WERI-Rb-1 (cell line): Measurements from ENCODE around the gene CALN1.
"Not testable (repeated sequence)": the region's sequence is repeated elsewhere in the genome, so short reads cannot be mapped to it uniquely, and the experiment has no call there.

Experiments
- DNase-seq: peaks from one replicate; pipeline ENCODE4 v3.0.0-alpha.2; 2020
- H3K27ac ChIP-seq: fragments of 250-450 bp; sonication (Bioruptor Pico); 2 replicates; pipeline ENCODE4 v1.5.1; 2020; ENCODE audit warnings: mild to moderate bottlenecking, moderate library complexity
- H3K27me3 ChIP-seq: fragments of 250-450 bp; sonication (Bioruptor Pico); 2 replicates; pipeline ENCODE4 v1.5.1; 2021; ENCODE audit warnings: mild to moderate bottlenecking, low read depth, moderate library complexity; ENCODE audit not compliant: insufficient read depth, severe bottlenecking
- H3K36me3 ChIP-seq: fragments of 250-450 bp; sonication (Bioruptor Pico); 2 replicates; pipeline ENCODE4 v1.5.1; 2020; ENCODE audit warnings: mild to moderate bottlenecking, moderate library complexity
- H3K4me3 ChIP-seq: 2 replicates; pipeline ENCODE4 v1.5.1; 2011; ENCODE audit warnings: low read depth, mild to moderate bottlenecking, control low read depth, low read length
- H3K9me3 ChIP-seq: fragments of 250-450 bp; sonication (Bioruptor Pico); 2 replicates; pipeline ENCODE4 v1.5.1; 2021; ENCODE audit warnings: mild to moderate bottlenecking, moderate library complexity; ENCODE audit not compliant: severe bottlenecking
- TF ChIP-seq, protein P1 (sequence below): IDR thresholded peaks from 2 replicates; pipeline ENCODE4 v1.5.1; 2011; ENCODE audit warnings: low read depth, mild to moderate bottlenecking, control low read depth, inconsistent platforms, low read length

The CALN1 gene

DNA sequence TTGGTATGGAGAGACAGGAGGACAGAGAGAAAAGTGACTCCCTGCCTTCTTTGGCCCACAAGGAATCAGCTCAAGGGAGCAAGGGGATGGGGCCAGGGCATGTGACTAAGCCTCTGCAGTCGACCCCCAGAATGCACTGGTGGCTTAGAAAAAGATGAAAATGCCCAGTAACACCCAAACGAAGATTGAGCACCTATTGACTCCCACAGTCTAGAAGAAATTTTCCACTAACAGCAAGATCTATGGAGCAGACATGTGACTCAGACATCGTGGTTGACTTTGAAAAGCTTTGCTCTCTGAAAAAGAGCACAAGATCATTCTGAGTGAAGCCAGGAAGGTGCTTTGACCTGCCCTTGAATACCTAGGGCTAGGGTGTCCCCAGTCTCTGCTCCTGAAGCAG, 586.0 kb downstream of the CALN1 start:
- DNase-seq: no peak
- TF ChIP-seq, protein P1, sequence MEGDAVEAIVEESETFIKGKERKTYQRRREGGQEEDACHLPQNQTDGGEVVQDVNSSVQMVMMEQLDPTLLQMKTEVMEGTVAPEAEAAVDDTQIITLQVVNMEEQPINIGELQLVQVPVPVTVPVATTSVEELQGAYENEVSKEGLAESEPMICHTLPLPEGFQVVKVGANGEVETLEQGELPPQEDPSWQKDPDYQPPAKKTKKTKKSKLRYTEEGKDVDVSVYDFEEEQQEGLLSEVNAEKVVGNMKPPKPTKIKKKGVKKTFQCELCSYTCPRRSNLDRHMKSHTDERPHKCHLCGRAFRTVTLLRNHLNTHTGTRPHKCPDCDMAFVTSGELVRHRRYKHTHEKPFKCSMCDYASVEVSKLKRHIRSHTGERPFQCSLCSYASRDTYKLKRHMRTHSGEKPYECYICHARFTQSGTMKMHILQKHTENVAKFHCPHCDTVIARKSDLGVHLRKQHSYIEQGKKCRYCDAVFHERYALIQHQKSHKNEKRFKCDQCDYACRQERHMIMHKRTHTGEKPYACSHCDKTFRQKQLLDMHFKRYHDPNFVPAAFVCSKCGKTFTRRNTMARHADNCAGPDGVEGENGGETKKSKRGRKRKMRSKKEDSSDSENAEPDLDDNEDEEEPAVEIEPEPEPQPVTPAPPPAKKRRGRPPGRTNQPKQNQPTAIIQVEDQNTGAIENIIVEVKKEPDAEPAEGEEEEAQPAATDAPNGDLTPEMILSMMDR: no peak
- peaks cover 66% of the 10 kb centered on the region for H3K27me3 ChIP-seq
- H3K36me3 ChIP-seq: no peaks in the 10 kb centered on the region
- H3K9me3 ChIP-seq: no peaks in the 10 kb centered on the region
- no peak overlapping the region for H3K27ac ChIP-seq
- H3K4me3 ChIP-seq: no peak overlapping the region

DNA sequence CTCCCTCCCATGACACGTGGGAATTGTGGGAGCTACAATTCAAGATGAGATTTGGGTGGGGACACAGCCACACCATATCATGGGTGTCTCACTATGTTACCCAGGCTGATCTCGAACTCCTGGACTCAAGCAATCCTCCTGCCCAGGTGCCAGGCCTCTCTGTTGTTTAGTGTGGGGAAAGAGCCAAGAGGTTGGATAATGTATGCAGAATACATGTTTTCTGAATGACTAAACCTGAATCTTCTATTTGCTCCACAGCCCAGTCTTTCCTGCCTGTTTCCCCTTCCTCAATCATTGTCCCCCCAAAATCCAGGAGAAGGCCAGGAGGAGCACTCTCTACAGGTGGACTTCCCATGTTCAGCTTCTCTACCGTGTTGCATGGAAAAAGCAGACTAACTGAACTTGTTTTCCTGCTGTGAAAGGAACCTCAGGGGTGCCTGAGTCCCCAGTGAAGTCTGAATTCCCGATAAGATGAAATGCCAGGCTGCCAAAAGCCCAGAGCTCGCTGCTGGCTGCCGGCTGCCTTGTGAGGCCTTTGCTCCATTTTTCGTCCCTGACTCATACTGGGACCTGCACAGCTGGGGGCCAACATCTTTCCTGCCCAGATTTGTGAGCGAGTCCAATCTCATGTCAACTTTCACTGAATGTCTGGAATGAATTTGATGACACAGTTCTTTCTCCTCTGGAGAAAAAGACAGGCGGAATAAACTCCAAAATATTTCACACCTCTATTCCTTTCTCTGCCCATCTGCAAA, 588.0 kb downstream of the CALN1 start:
- Histone ChIP-seq H3K27me3 (peaks cover 65% of the 10 kb centered on the region), H3K36me3 (no peaks in the 10 kb centered on the region), H3K27ac (no peak overlapping the region), H3K9me3 (no peaks in the 10 kb centered on the region), H3K4me3 (no peak overlapping the region)
- TF ChIP-seq, protein P1: no peak
- DNase-seq: no peak

DNA sequence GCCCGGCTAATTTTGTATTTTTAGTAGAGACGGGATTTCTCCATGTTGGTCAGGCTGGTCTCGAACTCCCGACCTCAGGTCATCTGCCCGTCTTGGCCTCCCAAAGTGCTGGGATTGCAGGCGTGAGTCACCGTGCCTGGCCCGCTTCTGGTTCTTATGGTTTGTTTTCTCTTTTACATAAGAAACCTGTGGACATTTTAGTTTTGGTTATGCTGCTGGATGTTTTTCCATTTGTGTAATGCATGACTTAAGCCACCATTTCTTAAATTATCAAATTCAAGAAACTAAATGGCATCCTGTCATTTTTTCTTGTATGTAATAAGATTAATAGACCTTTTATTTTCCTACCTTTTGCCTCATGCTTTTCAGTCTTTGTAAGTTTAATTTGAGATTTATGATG, 589.7 kb downstream of the CALN1 start:
- not testable (repeated sequence) for H3K9me3 ChIP-seq, DNase-seq, H3K4me3 ChIP-seq, H3K27ac ChIP-seq, H3K36me3 ChIP-seq
- H3K27me3 ChIP-seq: peaks cover 48% of the 10 kb centered on the region

- no peaks in the 10 kb centered on the region for H3K36me3 ChIP-seq
- no peak for DNase-seq
- TF ChIP-seq, protein P1: no peak
- no peak overlapping the region for H3K4me3 ChIP-seq
- peaks cover 47% of the 10 kb centered on the region for H3K27me3 ChIP-seq
- H3K27ac ChIP-seq: no peak overlapping the region
- no peaks in the 10 kb centered on the region for H3K9me3 ChIP-seq
Measured at GRCh38 chr7:71817916-71818315, 594.2 kb downstream of the CALN1 start.

GRCh38 chr7:71808115-71808514, 604.0 kb downstream of the CALN1 start:
- DNase-seq: no peak

GRCh38 chr7:71804256-71804655, 607.9 kb downstream of the CALN1 start:
- no peaks in the 10 kb centered on the region for H3K36me3 ChIP-seq
- TF ChIP-seq, protein P1: no peak
- no peak overlapping the region for H3K4me3 ChIP-seq
- DNase-seq: no peak
- H3K27me3 ChIP-seq: peaks cover 26% of the 10 kb centered on the region
- H3K9me3 ChIP-seq: peaks cover 5% of the 10 kb centered on the region
- H3K27ac ChIP-seq: no peak overlapping the region

More at GRCh38 chr7:71808115-71808514, 604.0 kb downstream of the CALN1 start:
- peaks cover 47% of the 10 kb centered on the region for H3K27me3 ChIP-seq
- no peak overlapping the region for H3K4me3 ChIP-seq
- TF ChIP-seq, protein P1: no peak
- H3K36me3 ChIP-seq: no peaks in the 10 kb centered on the region
- H3K27ac ChIP-seq: no peak overlapping the region
- peaks cover 5% of the 10 kb centered on the region for H3K9me3 ChIP-seq
